Stimulated activated CD8-positive, alpha-beta memory T cell treated with anti-CD3 and anti-CD28 coated beads, Interleukin-7, amount 100 ng/mL, for 48 hours (primary cell): ENCODE data around the gene SYT1.

ENCODE experiments used
- DNase-seq, 2 donors: peaks; one replicate each; pipeline ENCODE4 v3.0.0-alpha.2; 2020; ENCODE audit warnings: low read depth in 1 of 2; ENCODE audit errors: extremely low read depth in 1 of 2

The SYT1 gene

DNA sequence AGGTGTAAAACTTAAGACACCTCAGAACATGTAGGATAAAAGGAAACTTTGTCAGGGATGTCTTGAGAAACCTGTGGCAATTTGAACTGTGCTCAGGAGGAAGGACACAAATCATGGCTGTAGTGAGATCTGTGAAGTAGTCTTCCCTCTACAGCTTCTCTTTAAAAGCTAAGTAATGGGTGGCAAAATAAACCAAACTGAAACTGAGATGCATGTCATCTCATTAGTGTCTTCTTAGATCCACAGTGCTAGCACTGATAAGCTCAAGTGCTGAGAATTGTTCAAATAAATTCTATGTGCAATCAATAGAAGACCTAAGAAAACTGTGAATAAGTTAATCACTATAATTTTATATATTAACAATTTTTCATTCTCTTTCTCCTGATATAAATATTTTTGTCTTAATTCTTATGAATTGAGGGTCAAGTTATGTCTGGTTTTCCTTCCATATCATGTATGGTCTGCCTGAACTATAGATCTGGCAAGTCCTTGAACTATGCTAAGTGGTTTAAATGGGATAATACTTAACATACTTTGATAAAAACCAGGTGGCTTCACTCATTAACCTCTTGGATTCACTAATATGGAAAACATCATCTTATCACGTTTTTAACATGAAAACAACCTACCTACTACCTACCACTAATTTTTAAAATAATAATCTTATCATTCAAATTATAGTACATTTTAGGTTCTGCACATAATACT, 27.2 kb downstream of the SYT1 start:
- DNase-seq: no peak

- no peak for DNase-seq
Observed at GRCh38 chr12:78898416-78898815, 33.8 kb downstream of the SYT1 start.

- DNase-seq: no peak
Observed at GRCh38 chr12:78914859-78915331, 50.3 kb downstream of the SYT1 start.

- DNase-seq: no peak
Observed at GRCh38 chr12:78916845-78917480, 52.4 kb downstream of the SYT1 start.

DNA sequence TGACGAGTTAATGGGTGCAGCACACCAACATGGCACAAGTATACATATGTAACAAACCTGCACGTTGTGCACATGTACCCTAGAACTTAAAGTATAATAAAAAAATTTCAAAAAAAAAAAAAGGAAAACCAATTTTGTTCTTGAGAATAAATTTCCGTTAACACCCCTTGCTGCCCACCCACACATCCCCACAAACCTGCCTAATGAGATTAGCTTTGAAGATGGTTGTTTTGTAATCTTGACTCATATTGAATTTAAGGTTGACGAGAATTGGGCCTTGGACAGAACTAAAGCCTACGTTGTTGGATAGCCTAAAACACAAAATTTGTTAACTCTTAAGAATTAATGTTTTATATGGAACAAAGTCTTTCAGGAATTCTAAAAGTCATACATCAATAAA, 52.9 kb downstream of the SYT1 start:
- DNase-seq: no peak

DNA sequence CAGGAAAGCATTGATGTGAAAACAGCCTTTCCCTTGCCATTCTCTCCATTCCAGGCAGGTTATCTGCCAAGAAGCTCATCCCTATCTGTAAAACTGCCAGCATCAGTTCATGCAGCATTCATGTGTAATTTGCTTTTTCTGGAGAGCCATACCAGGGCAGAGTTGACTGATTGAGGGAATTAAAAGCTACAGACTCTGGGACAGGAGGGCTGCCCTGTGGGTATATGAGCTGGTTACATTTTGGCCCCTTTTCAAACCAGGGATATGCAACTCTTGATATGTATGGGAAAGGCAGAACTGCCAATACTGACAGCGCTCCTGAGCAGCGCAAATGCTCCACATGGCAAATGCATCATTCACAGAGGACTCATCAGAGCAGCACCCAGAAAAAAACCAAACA, 53.7 kb downstream of the SYT1 start:
- no peak for DNase-seq

DNA sequence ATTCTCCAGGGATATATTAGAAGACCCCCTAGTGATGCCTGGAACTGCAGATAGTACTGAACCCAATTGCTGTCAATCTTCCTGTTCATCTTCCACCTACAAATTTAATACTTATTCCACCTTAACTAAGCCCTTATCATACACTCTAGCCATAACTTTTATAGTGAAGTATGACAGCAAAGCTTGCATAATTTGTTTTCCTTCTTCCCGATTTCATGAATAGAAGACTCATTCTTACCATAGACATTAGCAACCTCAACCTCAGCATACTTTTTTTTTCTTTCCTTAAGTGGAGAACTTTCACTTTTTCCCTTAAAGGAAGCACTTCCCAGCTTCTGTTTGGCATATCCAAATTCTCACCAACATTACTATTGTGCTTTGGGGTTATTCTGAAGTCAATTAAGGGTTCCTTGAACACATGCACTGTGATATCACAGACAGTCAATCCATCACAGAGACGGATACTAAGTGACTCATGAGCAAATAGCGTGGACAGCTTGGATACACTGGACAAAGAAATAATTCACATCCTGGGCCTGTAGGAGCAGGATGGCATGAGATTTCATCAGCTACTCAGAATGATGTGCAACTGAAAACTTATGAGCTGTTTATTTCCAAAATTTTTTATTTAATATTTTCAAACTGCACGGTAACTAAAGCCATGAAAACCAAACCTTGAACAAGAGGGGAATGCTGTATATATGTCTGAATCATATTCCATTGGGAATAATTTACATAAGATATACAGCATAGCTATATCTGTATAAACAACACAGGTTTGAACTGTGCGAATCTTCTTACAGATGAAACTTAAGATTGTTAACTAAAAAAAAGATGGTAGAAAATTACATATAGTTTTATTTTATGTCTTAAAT, 63.9 kb downstream of the SYT1 start:
- DNase-seq: no peak

- no peak for DNase-seq
Observed at GRCh38 chr12:78929075-78929418, 64.5 kb downstream of the SYT1 start.

- no peak for DNase-seq
Observed at GRCh38 chr12:78931466-78931990, 67.0 kb downstream of the SYT1 start.

GRCh38 chr12:78933014-78933413, 68.4 kb downstream of the SYT1 start:
- no peak for DNase-seq

DNA sequence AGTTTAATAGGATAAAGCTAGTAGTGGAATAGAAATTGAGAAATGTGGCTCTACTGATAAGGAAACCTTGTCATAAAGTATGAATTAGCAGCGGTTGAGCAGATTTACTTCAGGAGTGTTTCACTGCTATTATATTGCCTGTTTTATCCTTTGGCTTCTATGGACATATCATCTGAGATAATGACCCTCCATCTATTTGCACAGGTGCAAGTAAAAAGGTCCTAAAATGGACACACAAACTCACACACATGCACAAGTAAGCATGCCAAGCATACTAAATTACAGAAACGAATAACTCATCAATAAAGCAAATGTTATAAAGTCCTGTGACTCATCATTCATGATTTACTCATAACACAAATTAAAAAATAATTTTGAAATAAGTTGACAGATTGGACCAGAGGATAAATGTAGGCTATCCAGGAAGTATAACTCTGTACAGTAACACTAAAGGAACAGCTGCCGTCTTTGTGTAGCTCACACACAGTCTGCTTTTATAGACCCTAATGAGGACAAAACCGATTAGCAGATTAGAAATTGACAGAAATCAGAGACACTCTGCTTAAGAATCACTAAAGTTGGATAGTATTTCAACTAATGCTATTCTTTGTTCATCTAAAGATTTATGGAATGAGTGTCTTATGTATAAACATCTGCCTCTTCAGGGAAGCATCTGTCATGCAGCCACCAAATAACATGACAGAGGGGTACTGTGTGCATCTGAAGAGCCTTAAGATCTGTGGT, 73.9 kb downstream of the SYT1 start:
- no peak for DNase-seq

- no peak for DNase-seq
Observed at GRCh38 chr12:78949532-78949931, 85.0 kb downstream of the SYT1 start.

- no peak for DNase-seq
Observed at GRCh38 chr12:78951803-78952551, 87.4 kb downstream of the SYT1 start.

DNA sequence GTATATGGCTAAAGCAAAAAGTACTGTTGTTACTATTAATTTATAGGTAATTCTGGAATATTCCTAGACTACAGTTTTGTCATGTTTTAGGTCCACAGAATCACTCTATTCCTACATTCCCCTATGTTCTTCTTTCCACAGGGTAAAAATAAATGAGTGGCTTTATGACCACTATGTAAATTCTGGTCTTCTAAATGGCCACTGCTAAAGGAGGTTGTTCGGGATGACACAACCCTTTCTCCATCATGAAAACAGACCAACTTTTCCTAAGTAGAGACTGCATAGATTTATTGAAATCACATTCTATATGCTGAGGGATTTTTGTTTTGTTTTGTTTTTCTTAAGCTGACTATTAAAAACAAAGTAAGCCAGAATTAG, 88.0 kb downstream of the SYT1 start:
- no peak for DNase-seq

DNA sequence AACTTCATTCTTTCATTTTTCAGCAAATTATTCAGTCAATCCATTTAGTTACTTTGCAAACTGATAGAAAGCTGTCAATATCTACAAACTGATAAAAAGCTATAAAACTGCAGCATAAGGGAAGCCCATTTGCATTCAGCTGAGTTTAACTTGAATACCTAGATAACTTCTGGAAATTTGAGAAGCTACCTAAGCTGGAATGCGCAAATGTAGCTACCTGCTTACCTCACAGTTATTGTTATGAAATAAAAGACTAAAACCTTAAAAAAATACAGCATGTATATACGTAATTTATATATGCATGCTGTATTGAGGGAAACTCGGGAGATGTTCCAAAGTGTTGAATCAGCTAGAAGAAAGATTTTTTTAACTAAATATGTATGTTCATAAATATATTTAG, 94.4 kb downstream of the SYT1 start:
- DNase-seq: no peak

DNA sequence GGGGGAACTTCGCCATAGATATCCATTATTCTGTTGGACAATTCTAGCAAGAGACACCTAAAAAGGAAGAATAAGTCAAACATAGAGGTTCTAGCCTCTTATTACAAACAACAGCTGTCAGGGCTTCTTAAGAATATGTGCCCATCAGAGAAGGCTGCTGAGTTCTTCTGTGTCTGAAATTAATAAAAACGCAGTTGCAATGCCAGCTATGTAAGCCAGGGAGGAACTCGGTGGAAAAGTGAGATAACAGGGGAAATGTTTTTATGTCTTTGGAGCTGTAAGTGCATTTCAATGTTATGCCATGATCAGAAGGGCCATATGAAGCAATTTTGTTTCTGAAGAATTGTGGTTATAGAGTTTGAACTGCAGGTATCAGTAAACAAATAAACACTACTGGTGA, 95.0 kb downstream of the SYT1 start:
- DNase-seq: no peak

- DNase-seq: no peak
Observed at GRCh38 chr12:78961171-78961570, 96.6 kb downstream of the SYT1 start.

GRCh38 chr12:78963439-78964227, 99.1 kb downstream of the SYT1 start:
- DNase-seq: no peak

DNA sequence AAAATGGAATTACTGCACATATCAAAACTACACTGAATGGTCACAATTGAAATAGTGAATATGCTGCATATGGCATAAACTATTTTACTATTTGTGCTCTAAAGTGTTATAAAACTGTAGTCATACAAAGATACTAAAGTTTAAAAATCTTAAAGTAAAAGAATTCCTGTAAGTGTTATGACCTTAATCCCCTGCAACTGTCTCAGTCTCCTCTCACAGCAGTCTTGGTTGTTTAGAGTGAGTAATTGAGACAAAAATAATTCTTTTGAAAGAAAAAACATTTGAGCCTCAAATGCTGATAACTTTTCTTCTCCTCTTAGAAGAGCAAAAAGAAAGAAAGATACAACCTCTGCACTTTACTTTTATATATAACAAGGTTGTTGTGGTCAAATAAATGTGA, 99.9 kb downstream of the SYT1 start:
- no peak for DNase-seq
